MM.1S (cell line): ENCODE measurements around the gene FEZ2.

Experiments
- DNase-seq: peaks from one replicate; pipeline ENCODE4 v3.0.0-alpha.2; 2015
- H2AFZ ChIP-seq: fragments of 300-600 bp; sonication (generic); 2 replicates; pipeline ENCODE4 v1.6.0; 2016; ENCODE audit warnings: antibody characterized with exemption, low read length
- H3F3A ChIP-seq: fragments of 300-600 bp; sonication (generic); 2 replicates; pipeline ENCODE4 v1.6.1; 2016; ENCODE audit warnings: mild to moderate bottlenecking, antibody characterized with exemption, low read length, moderate library complexity, mixed read lengths; ENCODE audit not compliant: insufficient read depth
- H3K27ac ChIP-seq: fragments of 300-600 bp; sonication (generic); 2 replicates; pipeline ENCODE4 v1.5.1; 2016; ENCODE audit warnings: mild to moderate bottlenecking, low read length
- H3K27me3 ChIP-seq: fragments of 300-600 bp; sonication (generic); replicated peaks from 2 replicates; pipeline ENCODE4 v1.6.0; 2016; ENCODE audit warnings: low read length; ENCODE audit not compliant: insufficient read depth
- H3K36me3 ChIP-seq: fragments of 300-600 bp; sonication (generic); replicated peaks from 2 replicates; pipeline ENCODE4 v1.6.1; 2016; ENCODE audit warnings: mild to moderate bottlenecking, low read length, mixed read lengths; ENCODE audit not compliant: insufficient read depth
- H3K4me1 ChIP-seq: fragments of 300-600 bp; sonication (generic); 2 replicates; pipeline ENCODE4 v1.6.1; 2016; ENCODE audit warnings: low read length, mixed read lengths
- H3K4me2 ChIP-seq: fragments of 300-600 bp; sonication (generic); 2 replicates; pipeline ENCODE4 v1.6.0; 2016; ENCODE audit warnings: low read depth, low read length
- H3K4me3 ChIP-seq: fragments of 300-600 bp; sonication (generic); 2 replicates; pipeline ENCODE4 v1.5.1; 2016; ENCODE audit warnings: low read length, mixed read lengths
- H3K79me2 ChIP-seq: fragments of 300-600 bp; sonication (generic); 2 replicates; pipeline ENCODE4 v1.6.1; 2016; ENCODE audit warnings: mixed run types, low read length, mixed read lengths
- H3K9ac ChIP-seq: fragments of 300-600 bp; sonication (generic); 2 replicates; pipeline ENCODE4 v1.6.1; 2016; ENCODE audit warnings: low read length, mixed read lengths
- H3K9me2 ChIP-seq: fragments of 300-600 bp; sonication (generic); replicated peaks from 2 replicates; pipeline ENCODE4 v1.6.1; 2016; ENCODE audit warnings: mild to moderate bottlenecking, low read length, mixed read lengths; ENCODE audit not compliant: insufficient read depth
- H3K9me3 ChIP-seq: fragments of 300-600 bp; sonication (generic); replicated peaks from 2 replicates; pipeline ENCODE4 v1.6.1; 2016; ENCODE audit warnings: mild to moderate bottlenecking, low read length, mixed read lengths; ENCODE audit not compliant: insufficient read depth
- H4K20me1 ChIP-seq: fragments of 300-600 bp; sonication (generic); 2 replicates; pipeline ENCODE4 v1.6.1; 2016; ENCODE audit warnings: mild to moderate bottlenecking, low read length, moderate library complexity, mixed read lengths; ENCODE audit not compliant: insufficient read depth
- EZH2 ChIP-seq: fragments of 300-600 bp; sonication (generic); optimal IDR thresholded peaks from 2 replicates; pipeline ENCODE3; 2017; ENCODE audit warnings: low read depth, mild to moderate bottlenecking, antibody characterized with exemption, low read length, mixed read lengths
- EZH2phosphoT487 ChIP-seq: fragments of 300-600 bp; sonication (generic); IDR thresholded peaks from 2 replicates; pipeline ENCODE4 v1.6.1; 2018; ENCODE audit warnings: antibody characterized with exemption, low read length
- TF ChIP-seq, protein P1 (sequence below): fragments of 300-600 bp; sonication (generic); IDR thresholded peaks from 2 replicates; pipeline ENCODE4 v1.5.1; 2016; ENCODE audit warnings: antibody characterized with exemption, low read length, mixed read lengths

FEZ2 gene

GRCh38 chr2:36577884-36578283 lies 20.1 kb downstream of the FEZ2 start:
- H3K27ac ChIP-seq = no peak overlapping the region
- peaks cover 6% of the 10 kb centered on the region for H3K4me1 ChIP-seq
- no peaks in the 10 kb centered on the region; the same call in 1 of the 2 replicates for H3K36me3 ChIP-seq
- H3K9me2 ChIP-seq = no peaks in the 10 kb centered on the region
- no peak overlapping the region for H3K9ac ChIP-seq
- peak overlapping the region; percentile 1; the same call in 1 of the 2 replicates for H3K4me2 ChIP-seq
- no peak for DNase-seq
- H2AFZ ChIP-seq = no peak overlapping the region
- H3K9me3 ChIP-seq = no peaks in the 10 kb centered on the region
- H3K27me3 ChIP-seq = no peaks in the 10 kb centered on the region
- no peaks in the 10 kb centered on the region for H3K79me2 ChIP-seq
- TF ChIP-seq EZH2phosphoT487 = no peak
- TF ChIP-seq EZH2 = no peak
- H4K20me1 ChIP-seq = no peaks in the 10 kb centered on the region
- no peak overlapping the region for H3K4me3 ChIP-seq
- H3F3A ChIP-seq = no peaks in the 10 kb centered on the region

GRCh38 chr2:36574560-36574959 lies 23.4 kb downstream of the FEZ2 start:
- H4K20me1 ChIP-seq = no peaks in the 10 kb centered on the region
- no peaks in the 10 kb centered on the region for H3F3A ChIP-seq
- no peaks in the 10 kb centered on the region for H3K36me3 ChIP-seq
- no peak overlapping the region for H3K4me3 ChIP-seq
- H3K4me1 ChIP-seq = peaks cover 6% of the 10 kb centered on the region
- no peak overlapping the region for H3K4me2 ChIP-seq
- DNase-seq = no peak
- H3K27ac ChIP-seq = no peak overlapping the region
- no peaks in the 10 kb centered on the region for H3K27me3 ChIP-seq
- TF ChIP-seq, protein P1, sequence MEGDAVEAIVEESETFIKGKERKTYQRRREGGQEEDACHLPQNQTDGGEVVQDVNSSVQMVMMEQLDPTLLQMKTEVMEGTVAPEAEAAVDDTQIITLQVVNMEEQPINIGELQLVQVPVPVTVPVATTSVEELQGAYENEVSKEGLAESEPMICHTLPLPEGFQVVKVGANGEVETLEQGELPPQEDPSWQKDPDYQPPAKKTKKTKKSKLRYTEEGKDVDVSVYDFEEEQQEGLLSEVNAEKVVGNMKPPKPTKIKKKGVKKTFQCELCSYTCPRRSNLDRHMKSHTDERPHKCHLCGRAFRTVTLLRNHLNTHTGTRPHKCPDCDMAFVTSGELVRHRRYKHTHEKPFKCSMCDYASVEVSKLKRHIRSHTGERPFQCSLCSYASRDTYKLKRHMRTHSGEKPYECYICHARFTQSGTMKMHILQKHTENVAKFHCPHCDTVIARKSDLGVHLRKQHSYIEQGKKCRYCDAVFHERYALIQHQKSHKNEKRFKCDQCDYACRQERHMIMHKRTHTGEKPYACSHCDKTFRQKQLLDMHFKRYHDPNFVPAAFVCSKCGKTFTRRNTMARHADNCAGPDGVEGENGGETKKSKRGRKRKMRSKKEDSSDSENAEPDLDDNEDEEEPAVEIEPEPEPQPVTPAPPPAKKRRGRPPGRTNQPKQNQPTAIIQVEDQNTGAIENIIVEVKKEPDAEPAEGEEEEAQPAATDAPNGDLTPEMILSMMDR = no peak
- no peak for TF ChIP-seq EZH2
- no peak for TF ChIP-seq EZH2phosphoT487
- no peaks in the 10 kb centered on the region for H3K79me2 ChIP-seq
- no peak overlapping the region for H2AFZ ChIP-seq
- H3K9ac ChIP-seq = no peak overlapping the region
- H3K9me2 ChIP-seq = no peaks in the 10 kb centered on the region
- H3K9me3 ChIP-seq = no peaks in the 10 kb centered on the region

GRCh38 chr2:36573165-36573564 lies 24.8 kb downstream of the FEZ2 start:
- no peaks in the 10 kb centered on the region for H4K20me1 ChIP-seq
- H3K4me2 ChIP-seq = no peak overlapping the region
- H3K27me3 ChIP-seq = no peaks in the 10 kb centered on the region
- no peaks in the 10 kb centered on the region for H3K36me3 ChIP-seq
- no peaks in the 10 kb centered on the region for H3K79me2 ChIP-seq
- no peak for DNase-seq
- H3K27ac ChIP-seq = no peak overlapping the region
- no peak overlapping the region for H3K9ac ChIP-seq
- TF ChIP-seq EZH2 (no peak), EZH2phosphoT487 (no peak)
- TF ChIP-seq, protein P1 = no peak
- peaks cover under 1% of the 10 kb centered on the region; the same call in 1 of the 2 replicates for H3K4me1 ChIP-seq
- no peaks in the 10 kb centered on the region for H3F3A ChIP-seq
- H3K4me3 ChIP-seq = no peak overlapping the region
- H3K9me3 ChIP-seq = no peaks in the 10 kb centered on the region
- H2AFZ ChIP-seq = no peak overlapping the region
- no peaks in the 10 kb centered on the region for H3K9me2 ChIP-seq

GRCh38 chr2:36572719-36573059 lies 25.3 kb downstream of the FEZ2 start:
- Histone ChIP-seq H3K4me2 (no peak overlapping the region), H3K79me2 (no peaks in the 10 kb centered on the region), H3K9ac (no peak overlapping the region), H3K36me3 (no peaks in the 10 kb centered on the region), H3K4me3 (no peak overlapping the region), H4K20me1 (no peaks in the 10 kb centered on the region), H2AFZ (no peak overlapping the region), H3K4me1 (no peaks in the 10 kb centered on the region), H3F3A (no peaks in the 10 kb centered on the region), H3K27me3 (no peaks in the 10 kb centered on the region), H3K9me2 (no peaks in the 10 kb centered on the region), H3K9me3 (no peaks in the 10 kb centered on the region), H3K27ac (no peak overlapping the region)
- TF ChIP-seq EZH2phosphoT487 (no peak), EZH2 (no peak)
- TF ChIP-seq, protein P1 = no peak
- DNase-seq = no peak
